Spleen (tissue), 11 donors: Measurements from ENCODE around the gene GOLIM4. TPM values are rescaled to one million over a fixed set of nuclear protein-coding genes. Genes with fewer than 3 reads are reported as not detected.

ENCODE experiments used
- DNase-seq: peaks from one replicate; pipeline ENCODE4 v3.0.0-alpha.2; 2020
- H3K27ac ChIP-seq, 8 donors: fragments of 200-600 bp; sonication (generic) in 7 of 8; 1 replicate in 4 of 8; 2 replicates in 4 of 8; pipeline versions ENCODE4 v1.5.0 to v1.8.0; 2016 to 2021; ENCODE audit warnings: inconsistent platforms in 4 of 8, mild to moderate bottlenecking in 4 of 8, moderate library complexity in 1 of 8
- H3K27me3 ChIP-seq, 7 donors: fragments of 200-600 bp; sonication (generic) in 6 of 7; replicated peaks in 1 of 7; 1 replicate in 4 of 7; 2 replicates in 3 of 7; pipeline versions ENCODE4 v1.5.0 to v1.8.0; 2016 to 2021; ENCODE audit warnings: inconsistent platforms in 3 of 7, mild to moderate bottlenecking in 1 of 7
- H3K36me3 ChIP-seq, 6 donors: fragments of 200-600 bp; sonication (generic) in 5 of 6; 1 replicate in 4 of 6; 2 replicates in 2 of 6; pipeline versions ENCODE4 v1.5.0 to v1.8.0; 2016 to 2021; ENCODE audit warnings: inconsistent platforms in 2 of 6
- H3K4me1 ChIP-seq, 6 donors: fragments of 200-600 bp; sonication (generic) in 5 of 6; 1 replicate in 3 of 6; 2 replicates in 3 of 6; pipeline versions ENCODE4 v1.5.0 to v1.8.0; 2016 to 2021; ENCODE audit warnings: inconsistent platforms in 3 of 6
- H3K4me3 ChIP-seq, 8 donors: fragments of 200-600 bp; sonication (generic) in 7 of 8; 1 replicate in 4 of 8; 2 replicates in 4 of 8; pipeline versions ENCODE4 v1.5.0 to v1.8.0; 2016 to 2021; ENCODE audit warnings: inconsistent platforms in 4 of 8, mild to moderate bottlenecking in 4 of 8, moderate library complexity in 2 of 8
- H3K9me3 ChIP-seq, 8 donors: fragments of 200-600 bp; sonication (generic) in 7 of 8; 1 replicate in 4 of 8; 2 replicates in 4 of 8; pipeline versions ENCODE4 v1.5.0 to v1.8.0; 2016 to 2021; ENCODE audit warnings: inconsistent platforms in 4 of 8
- POLR2A ChIP-seq, 3 donors: fragments of 450-650 bp; IDR thresholded peaks; one replicate each; pipeline ENCODE4 v1.5.1; 2017; ENCODE audit warnings: antibody characterized with exemption in 3 of 3, mild to moderate bottlenecking in 1 of 3
- POLR2AphosphoS5 ChIP-seq, 3 donors: sonication (generic); formaldehyde crosslinking; IDR thresholded peaks; one replicate each; pipeline ENCODE4 v1.5.1; 2017; ENCODE audit warnings: antibody characterized with exemption in 3 of 3
- WGBS, 5 donors: extraction: QIAGEN DNeasy Blood & Tissue Kit in 3 of 5; methylation state at CpG; one replicate each; pipeline versions ENCODE4 v1.1.5 to v1.1.7; 2013 to 2018; 5-methylcytosine and 5-hydroxymethylcytosine counted together
- intact Hi-C: fragments of 100-400 bp; cut with DNase I; formaldehyde crosslinking; loops from one replicate; pipeline ENCODE4 v1.15.0; 2023; ENCODE audit warnings: low total_unique reads
- polyA plus RNA-seq, 3 donors: library from polyadenylated mRNA; stranded (reverse); fragments of 200-250 nt; gene quantifications; one replicate each; pipeline ENCODE4 v1.2.1, GENCODE V29; 2013
- total RNA-seq, 7 donors: library from RNA; depleted of rRNA in 3 of 7; stranded (reverse); fragments of >200 nt in 3 of 7; fragmentation: NEBNext Ultra II Directional in 4 of 7; extraction: Animal tissue kit (Norgen Biotek cat#: 25700) in 4 of 7; gene quantifications; one replicate each; pipeline versions ENCODE4 v1.1.0 to v1.2.1, GENCODE V29; 2016 to 2021
- TF ChIP-seq, protein P1 (sequence below), 11 experiments: fragments of 200-600 bp in 7 of 11; fragments of 450-650 bp in 4 of 11; sonication (generic) in 4 of 11; IDR thresholded peaks in 8 of 11; conservative IDR thresholded peaks in 3 of 11; 1 replicate in 7 of 11; 2 replicates in 4 of 11; pipeline versions ENCODE4 v1.4.0 to v1.8.0; 2016 to 2021; ENCODE audit warnings: antibody characterized with exemption in 11 of 11, inconsistent platforms in 4 of 11, mild to moderate bottlenecking in 1 of 11
- donor health status: healthy with polysubstance abuse.
- donor health status: DM: no; HTN: no; CAD: no; lungs with moderate emphysema.
- donor health status: DM: no; HTN: no; CAD: no.
- donor health status: Bipolar disorder and iron deficiency.
- donor health status: healthy.
- donor health status: DM: no; HTN: no; CAD: no.
- donor health status: DM: yes; HTN: yes; CAD: no.

The GOLIM4 gene
- total and polyA plus RNA-seq, 10 donors: 5.5 to 44.8 (median 23.1) TPM

DNA sequence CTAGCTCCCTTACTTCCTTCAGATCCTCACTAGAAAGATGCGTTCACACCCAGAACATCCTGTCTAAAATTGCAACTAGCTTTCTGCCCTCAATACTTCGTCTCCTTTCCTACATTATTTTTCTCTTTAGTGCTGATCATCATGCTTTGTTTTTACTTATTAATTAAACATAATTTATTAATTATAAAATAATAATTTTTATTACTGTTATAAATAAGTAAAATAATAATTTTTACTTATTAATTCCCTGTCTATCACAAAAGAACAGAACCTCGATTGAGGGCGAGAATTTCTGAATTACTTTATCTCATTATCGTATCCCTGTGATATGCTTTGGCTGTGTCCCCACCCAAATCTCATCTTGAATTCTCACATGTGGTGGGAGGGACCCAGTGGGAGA, 41.3 kb downstream of the GOLIM4 start:
- TF ChIP-seq, protein P1, sequence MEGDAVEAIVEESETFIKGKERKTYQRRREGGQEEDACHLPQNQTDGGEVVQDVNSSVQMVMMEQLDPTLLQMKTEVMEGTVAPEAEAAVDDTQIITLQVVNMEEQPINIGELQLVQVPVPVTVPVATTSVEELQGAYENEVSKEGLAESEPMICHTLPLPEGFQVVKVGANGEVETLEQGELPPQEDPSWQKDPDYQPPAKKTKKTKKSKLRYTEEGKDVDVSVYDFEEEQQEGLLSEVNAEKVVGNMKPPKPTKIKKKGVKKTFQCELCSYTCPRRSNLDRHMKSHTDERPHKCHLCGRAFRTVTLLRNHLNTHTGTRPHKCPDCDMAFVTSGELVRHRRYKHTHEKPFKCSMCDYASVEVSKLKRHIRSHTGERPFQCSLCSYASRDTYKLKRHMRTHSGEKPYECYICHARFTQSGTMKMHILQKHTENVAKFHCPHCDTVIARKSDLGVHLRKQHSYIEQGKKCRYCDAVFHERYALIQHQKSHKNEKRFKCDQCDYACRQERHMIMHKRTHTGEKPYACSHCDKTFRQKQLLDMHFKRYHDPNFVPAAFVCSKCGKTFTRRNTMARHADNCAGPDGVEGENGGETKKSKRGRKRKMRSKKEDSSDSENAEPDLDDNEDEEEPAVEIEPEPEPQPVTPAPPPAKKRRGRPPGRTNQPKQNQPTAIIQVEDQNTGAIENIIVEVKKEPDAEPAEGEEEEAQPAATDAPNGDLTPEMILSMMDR (IDR thresholded peaks at IDR 0.05 in 8 of 11, conservative IDR thresholded peaks at IDR 0.05 in 3 of 11): no peak
- TF ChIP-seq POLR2AphosphoS5 (IDR thresholded peaks at IDR 0.05) (no peak), POLR2A (IDR thresholded peaks at IDR 0.05) (no peak)
- DNase-seq: no peak
- intact Hi-C loops: no loop called here

DNA sequence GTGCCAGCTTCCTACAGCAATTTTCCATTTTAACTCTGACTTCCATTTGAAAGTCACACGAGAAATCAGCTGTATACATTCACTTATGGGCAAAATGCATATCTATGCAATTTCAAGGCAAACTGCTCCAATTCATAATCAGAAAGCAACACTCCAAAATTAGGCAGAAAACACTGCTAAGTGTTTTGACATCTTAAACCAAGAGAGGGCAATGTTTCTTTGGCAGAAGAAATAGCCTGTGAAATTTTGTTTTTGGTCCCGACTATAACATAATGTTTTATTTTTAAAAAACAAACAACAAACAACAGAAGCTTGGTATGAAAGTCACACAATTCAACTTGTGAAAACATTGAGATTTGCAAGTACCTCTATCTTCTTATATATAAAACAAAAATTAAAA, 42.6 kb downstream of the GOLIM4 start:
- Histone ChIP-seq H3K4me1 (peaks cover 0 to 15% (median 3%) of the 10 kb centered on the region in 6 donors), H3K9me3 (no peaks in the 10 kb centered on the region), H3K36me3 (no peaks in the 10 kb centered on the region), H3K27ac (no peak overlapping the region), H3K4me3 (no peak overlapping the region), H3K27me3 (no peaks in the 10 kb centered on the region)
- TF ChIP-seq, protein P1 (IDR thresholded peaks at IDR 0.05 in 8 of 11, conservative IDR thresholded peaks at IDR 0.05 in 3 of 11): no peak
- TF ChIP-seq POLR2AphosphoS5 (IDR thresholded peaks at IDR 0.05): no peak
- no peak for TF ChIP-seq POLR2A (IDR thresholded peaks at IDR 0.05)
- DNase-seq: no peak
- intact Hi-C loops: no loop called here
- WGBS, 5 donors: 57 to 81% (median 66%) methylated on average over 2 of the region's 2 CpGs

More for the DNA sequence above, 41.3 kb downstream of the GOLIM4 start:
- Histone ChIP-seq H3K27me3 (no peaks in the 10 kb centered on the region), H3K4me1 (peaks cover 0 to 15% (median 3%) of the 10 kb centered on the region in 6 donors), H3K27ac (no peak overlapping the region), H3K9me3 (no peaks in the 10 kb centered on the region), H3K4me3 (no peak overlapping the region), H3K36me3 (no peaks in the 10 kb centered on the region)
- 89 to 96% (median 93%) methylated on average over 5 of the region's 5 CpGs for WGBS, 5 donors

DNA sequence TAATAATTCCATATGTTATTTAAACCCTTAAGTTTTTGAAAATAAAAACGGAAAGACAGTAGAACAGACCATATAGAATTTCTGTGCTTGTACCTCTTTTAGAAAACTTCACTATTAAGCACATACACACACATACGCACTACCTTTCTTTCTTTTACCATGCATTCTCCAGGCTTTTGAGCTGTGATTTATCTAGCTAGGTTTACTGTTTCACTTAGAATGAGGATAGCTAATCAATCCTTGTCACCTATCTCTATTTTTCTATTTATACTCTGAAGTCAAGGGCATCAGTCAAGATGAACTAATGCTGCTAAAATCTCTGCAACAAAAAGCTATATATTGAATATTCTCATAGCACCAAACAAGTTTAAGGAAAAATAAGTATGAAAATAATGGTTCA, 43.2 kb downstream of the GOLIM4 start:
- Histone ChIP-seq H3K27me3 (no peaks in the 10 kb centered on the region), H3K36me3 (no peaks in the 10 kb centered on the region), H3K27ac (no peak overlapping the region), H3K4me3 (no peak overlapping the region), H3K9me3 (no peaks in the 10 kb centered on the region), H3K4me1 (peaks cover 0 to 15% (median 3%) of the 10 kb centered on the region in 6 donors)
- no peak for DNase-seq
- 91 to 97% (median 93%) methylated on average over 2 of the region's 2 CpGs for WGBS, 5 donors
- intact Hi-C loops: no loop called here
- no peak for TF ChIP-seq POLR2A (IDR thresholded peaks at IDR 0.05)
- TF ChIP-seq, protein P1 (IDR thresholded peaks at IDR 0.05 in 8 of 11, conservative IDR thresholded peaks at IDR 0.05 in 3 of 11): no peak
- TF ChIP-seq POLR2AphosphoS5 (IDR thresholded peaks at IDR 0.05): no peak

DNA sequence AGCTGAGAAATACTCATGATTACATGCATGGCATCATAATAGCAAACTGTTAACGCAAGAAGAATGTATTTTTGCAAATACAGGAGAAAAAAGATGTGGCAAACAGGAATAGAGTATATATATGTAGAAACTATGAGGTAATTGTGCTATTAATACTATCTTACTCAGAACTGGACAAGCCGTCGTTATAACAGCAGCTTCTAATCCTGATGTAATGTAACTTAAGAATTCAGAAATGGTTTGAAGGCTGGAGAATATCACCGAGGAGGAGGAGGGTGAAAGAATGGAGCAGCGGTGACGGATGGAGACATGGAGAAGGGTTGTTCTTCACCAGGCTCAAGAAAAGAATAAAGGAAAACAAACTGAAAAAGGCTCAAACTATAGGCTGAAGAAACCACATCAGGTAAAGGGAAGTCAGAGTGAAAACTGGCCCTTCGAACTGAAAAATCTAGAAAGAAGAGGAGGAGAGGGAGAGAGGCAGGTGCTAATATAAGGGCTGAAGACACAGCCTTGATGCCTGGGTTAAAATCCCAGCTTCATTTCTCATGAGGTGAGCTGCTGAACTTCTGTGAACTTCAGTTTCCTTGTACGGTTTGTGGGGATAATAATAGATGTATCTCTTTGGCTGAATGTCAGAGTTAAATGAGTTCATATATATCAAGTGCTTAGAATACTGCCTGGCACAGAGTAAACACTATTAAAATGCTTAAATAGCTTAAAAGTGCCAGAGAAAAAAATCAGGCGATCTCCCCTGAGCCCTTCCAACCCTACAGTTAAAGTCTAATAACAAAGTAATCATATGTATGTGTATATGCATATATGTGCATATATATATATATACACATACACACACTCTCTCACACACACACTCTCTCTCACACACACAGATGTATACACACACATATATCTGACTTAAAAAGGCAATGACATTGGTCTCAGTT, 43.9 kb downstream of the GOLIM4 start:
- no peaks in the 10 kb centered on the region for H3K9me3 ChIP-seq

More for the DNA sequence above, 43.9 kb downstream of the GOLIM4 start:
- 59 to 73% (median 68%) methylated on average over 9 of the region's 9 CpGs for WGBS, 5 donors
- DNase-seq: no peak
- intact Hi-C loops: no loop called here
- TF ChIP-seq POLR2A (IDR thresholded peaks at IDR 0.05): no peak
- no peak for TF ChIP-seq POLR2AphosphoS5 (IDR thresholded peaks at IDR 0.05)
- TF ChIP-seq, protein P1 (IDR thresholded peaks at IDR 0.05 in 8 of 11, conservative IDR thresholded peaks at IDR 0.05 in 3 of 11): no peak
- no peaks in the 10 kb centered on the region for H3K27me3 ChIP-seq
- no peaks in the 10 kb centered on the region for H3K36me3 ChIP-seq
- no peak overlapping the region for H3K27ac ChIP-seq
- H3K4me3 ChIP-seq: no peak overlapping the region
- peaks cover 0 to 15% (median 5%) of the 10 kb centered on the region in 6 donors for H3K4me1 ChIP-seq
